Right renal pelvis (tissue), 4 donors: ENCODE measurements around the gene NOD1. TPM values are rescaled to one million over a fixed set of nuclear protein-coding genes. Genes with fewer than 3 reads are reported as not detected.
A peak's percentile ranks its signal among the peaks of the same experiment; 100 is the strongest.
"Not testable (repeated sequence)": the region's sequence is repeated elsewhere in the genome, so short reads cannot be mapped to it uniquely, and the experiment has no call there.

Experiments used
- DNase-seq, 4 donors: peaks; one replicate each; pipeline ENCODE4 v3.0.0-alpha.2; 2013; ENCODE audit warnings: low read depth in 4 of 4, low spot score in 3 of 4, missing footprints in 1 of 4
- polyA plus RNA-seq, 4 donors: library from polyadenylated mRNA; unstranded; fragments of 120-200 nt; gene quantifications; one replicate each; pipeline ENCODE4 v1.2.1, GENCODE V29; 2013; ENCODE audit not compliant: insufficient read length in 4 of 4

NOD1 gene
- polyA plus RNA-seq, 4 donors: 7.2 to 9.5 (median 9.0) TPM

DNA sequence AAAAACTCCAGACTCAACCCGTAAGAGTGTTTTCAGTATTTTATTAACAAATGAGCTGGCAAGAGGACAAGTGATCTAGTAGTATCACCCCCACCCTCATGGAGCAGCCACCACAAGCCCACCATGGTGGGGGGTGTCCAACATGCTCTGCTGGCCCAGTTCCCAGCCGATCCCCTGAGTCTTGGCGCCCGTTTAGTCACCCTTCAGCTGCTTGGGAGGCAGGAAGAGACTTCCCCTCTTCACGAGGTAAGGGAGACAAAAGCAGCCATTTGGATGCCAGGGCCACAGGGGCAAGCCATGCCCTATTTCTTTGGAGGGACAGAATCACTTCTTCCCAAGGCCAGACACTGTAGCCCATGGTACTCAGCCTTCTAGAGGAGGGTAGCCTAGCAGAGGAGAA is 54.1 kb downstream of the NOD1 start:
- DNase-seq: no peak

DNA sequence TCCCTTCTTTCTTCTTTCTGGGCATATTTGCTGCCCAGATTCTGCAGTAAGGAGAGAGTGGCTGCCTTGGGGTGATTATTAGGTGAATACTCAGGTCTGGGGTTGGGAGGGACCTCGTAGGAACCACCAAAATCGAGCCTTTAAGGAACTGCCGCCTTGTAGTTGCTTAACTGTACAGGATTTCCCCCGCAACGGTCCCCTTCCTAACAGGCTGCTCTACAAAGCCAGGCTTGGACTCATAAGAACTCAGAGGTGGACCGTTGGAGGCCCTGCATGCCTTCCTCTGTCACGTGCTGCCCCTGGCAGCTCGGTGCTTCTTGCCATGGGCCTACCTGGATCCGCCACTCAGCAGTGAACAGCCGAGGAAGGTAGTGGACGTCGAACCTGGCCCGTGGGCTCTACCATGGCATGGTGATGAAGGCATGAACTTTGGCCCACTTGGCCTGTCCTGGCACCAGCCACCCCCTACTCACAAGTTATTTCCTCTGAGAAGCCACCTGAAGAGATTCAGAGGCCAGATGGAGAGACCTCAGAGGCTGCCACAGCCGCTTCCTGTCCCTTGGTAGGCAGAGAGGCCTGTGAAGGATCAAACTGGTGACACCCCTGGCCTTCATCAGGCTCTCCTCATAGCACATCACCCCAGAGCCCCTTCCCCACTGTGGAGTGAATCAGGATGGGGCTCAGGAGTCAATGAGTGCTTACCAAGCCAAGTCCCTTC is 54.6 kb downstream of the NOD1 start:
- DNase-seq: no peak

DNA sequence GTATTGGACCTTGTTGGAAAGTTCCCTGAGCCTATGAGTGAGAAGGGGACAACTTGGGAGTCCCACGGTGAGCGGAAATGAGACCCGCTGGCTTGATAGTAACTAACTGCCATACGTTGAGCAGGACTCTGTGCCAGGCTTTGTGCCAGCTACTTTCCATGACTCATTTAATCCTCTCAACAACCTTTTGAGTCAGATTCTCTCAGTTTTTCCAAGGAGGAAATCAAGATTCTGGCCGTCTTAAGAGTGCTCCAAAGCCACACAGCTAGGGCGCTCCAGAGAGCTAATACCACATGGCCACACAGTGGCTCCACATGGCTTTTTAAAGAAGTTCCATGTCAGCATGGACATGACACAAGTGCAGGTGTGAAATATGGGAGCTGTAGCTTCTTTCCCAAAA is 55.7 kb downstream of the NOD1 start:
- no peak for DNase-seq

DNA sequence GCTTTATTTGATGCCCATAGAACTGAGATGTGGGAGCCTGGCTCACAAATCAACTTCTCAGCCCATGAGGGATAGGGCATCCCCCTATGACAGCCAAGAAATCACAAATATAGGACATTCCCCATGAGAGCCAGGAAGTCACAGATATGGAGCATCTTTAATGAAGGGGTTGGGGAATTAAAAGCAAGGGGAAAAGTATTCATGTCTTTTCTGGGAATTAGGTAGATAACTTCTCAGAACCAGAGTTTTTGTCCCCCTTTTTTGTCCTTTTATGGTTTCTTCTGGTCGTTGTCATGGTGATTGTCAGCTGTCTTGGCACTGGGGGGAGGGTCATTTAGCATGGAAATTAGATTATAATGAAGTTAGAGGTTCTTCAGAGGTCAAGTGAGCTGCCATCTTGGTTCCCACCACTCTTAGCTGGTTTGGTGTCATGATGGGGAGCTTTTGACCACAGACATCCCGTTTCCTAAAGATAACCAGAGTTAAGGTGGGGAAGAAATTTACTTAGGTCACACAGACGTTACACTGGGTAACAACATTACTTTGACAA is 56.9 kb downstream of the NOD1 start:
- no peak for DNase-seq

DNA sequence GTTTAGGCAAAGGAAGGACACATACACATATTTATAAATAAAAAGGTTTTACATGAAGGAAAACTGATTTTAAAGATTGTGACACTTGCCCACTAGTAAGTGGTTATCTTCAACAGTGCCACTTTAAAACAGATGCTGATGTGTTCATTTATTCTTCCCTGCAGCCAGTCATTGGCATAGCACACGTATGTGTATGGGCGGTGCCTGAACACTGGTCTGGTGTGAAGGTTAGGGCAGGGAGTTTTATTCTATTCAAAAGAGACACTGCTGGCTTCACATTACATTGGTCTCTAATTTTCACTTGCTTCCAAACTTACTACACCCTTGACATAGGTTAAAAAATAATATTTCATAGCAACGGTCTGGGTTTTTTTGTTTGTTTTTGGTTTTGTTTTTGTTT is 57.9 kb downstream of the NOD1 start:
- DNase-seq: no peak

DNA sequence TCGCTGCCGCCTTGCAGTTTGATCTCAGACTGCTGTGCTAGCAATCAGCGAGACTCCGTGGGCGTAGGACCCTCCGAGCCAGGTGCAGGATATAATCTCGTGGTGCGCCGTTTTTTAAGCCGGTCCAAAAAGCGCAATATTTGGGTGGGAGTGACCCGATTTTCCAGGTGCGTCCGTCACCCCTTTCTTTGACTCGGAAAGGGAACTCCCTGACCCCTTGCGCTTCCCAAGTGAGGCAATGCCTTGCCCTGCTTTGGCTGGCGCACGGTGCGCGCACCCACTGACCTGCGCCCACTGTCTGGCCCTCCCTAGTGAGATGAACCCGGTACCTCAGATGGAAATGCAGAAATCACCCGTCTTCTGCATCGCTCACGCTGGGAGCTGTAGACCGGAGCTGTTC is 58.5 kb downstream of the NOD1 start:
- not testable (repeated sequence) for DNase-seq

DNA sequence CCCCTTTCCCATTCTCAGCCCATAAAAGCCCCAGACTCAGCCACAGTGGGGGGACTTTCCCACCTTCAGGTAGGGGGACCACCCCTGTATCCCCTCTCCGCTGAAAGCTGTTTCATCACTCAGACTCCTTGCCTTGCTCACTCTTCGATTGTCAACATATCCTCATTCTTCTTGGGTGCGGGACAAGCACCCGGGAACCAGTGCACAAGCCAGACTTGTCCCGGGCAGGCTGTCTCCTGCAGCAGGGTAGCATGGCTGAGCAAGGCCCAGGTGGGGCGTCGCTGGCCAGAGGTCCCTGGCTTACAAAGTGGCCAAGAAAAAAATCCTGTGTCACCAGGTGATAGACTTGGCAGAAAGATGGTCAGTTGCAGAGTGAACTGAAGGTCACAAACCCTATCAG is 64.7 kb downstream of the NOD1 start:
- DNase-seq: no peak

DNA sequence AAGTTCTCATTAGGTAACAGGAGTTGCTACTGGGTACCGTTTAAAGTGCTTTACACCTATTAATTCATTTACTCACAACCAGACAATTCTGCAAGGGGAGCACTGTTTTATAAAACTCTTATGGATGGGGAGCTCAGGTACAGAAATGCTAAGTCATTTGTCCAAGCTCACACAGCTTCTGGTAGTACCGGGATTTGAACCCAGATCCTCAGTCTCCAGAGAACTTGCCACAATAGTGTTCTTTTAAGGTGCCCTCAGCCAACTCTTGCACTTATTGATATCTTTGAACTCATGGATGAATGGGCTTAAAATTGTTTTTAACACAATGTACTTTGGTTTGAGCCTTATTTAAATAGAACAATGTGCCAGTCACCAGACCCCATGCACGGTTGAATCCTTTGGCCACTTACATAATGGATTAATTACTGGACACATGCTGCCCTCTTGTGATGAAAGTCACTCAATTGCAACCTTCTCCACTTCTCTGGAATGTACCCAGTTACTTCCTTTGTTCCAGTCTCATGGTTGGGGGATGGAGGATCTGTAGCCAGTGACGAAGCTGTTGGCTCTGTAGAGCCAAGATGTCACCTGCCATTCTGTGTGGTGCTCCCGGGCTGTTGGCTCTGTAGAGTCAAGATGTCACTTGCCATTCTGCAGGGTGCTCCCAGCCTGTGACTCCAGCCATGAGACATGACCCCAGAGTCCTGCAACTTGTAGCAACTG is 65.6 kb downstream of the NOD1 start:
- DNase-seq: peak; percentile 23 to 59 (median 45)

DNA sequence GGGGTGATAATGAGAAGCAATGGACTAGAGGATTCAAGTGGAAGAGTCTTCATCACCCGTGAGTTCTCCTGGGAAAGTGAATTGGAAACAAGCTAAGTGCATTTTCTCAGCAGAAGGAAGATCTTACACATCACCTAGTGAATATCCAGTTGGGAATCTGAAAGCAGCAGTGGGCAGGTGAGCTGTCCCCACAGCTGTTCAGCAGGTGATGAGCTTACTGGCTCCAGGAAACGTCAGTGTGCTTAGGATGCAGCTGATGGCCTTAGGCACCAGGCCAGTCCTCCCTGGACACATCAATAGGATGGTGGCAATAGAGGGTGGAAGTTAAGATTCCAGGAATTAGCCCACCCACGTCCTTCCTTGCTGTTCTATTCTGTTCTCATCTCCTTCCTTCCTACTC is 66.7 kb downstream of the NOD1 start:
- DNase-seq: no peak

DNA sequence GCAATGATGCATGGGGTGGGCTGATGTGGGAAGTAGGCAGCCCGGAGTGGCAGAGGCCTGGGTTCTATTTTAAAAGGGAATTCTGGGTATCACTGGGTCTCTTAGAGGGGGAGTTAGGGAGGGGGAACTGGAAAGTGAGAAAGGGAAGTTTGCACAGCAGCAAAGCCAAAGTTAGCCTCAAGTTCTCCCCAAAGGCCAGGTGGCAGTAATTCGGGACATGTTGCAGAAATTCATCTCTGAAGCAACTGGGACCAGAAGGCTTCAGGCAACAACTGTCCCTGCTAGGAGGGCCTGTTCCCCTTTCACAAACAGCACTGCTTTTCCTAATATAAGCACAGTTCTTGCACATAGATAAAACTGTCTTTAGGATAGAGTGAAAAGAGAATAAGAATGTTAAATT is 67.4 kb downstream of the NOD1 start:
- DNase-seq: no peak

DNA sequence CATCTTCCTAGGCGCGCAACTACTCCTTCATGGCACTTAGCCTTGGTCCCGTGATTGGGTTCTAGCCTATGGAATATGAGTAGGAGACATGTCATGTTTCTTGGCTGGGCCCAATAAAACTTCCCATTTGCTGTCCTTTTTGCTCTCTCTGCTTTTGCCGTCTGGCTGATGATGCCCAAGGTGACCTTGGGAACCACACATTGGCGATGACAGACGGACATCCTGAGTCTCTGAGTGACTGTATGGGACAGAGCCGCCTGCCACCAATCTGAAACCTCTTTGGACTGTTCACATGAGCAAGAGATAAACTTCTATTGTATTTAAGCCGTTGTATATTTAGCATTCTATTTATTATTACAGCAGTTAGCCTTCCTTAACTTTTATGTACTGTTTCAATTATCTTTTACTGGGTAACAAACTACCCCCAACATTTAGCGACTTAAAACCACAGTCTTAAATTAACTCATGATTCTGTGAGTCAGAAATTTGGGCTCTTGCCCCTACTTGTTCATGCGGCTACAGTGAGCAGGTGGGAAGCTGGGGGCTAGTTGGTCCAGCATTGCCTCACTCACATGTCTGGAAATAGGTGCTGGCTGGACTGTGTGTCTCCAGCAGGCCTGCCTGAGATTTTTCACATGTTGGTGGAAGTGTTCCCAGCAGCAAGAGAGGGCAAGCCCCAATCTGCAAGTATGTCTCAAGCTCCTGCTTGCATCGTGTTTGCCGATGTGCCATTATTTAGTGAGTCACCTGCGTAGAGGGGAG is 71.7 kb downstream of the NOD1 start:
- no peak for DNase-seq

DNA sequence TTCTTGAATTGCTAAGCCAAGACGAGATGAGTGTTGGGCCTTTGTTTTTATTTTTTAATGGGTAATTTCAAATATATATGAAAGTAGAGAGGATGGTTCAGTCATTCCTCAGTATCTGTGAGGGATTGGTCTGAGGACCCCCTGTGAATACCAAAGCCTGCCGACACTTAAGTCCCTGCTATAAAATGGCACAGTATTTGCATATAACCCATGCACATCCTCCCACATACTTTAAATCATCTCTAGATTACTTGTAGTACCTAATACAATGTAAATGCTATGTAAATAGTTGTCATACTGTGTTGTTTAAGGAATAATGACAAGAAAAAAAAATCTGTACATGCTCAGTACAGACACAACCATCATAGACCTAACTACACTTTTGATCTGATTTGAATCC is 73.4 kb downstream of the NOD1 start:
- no peak for DNase-seq

DNA sequence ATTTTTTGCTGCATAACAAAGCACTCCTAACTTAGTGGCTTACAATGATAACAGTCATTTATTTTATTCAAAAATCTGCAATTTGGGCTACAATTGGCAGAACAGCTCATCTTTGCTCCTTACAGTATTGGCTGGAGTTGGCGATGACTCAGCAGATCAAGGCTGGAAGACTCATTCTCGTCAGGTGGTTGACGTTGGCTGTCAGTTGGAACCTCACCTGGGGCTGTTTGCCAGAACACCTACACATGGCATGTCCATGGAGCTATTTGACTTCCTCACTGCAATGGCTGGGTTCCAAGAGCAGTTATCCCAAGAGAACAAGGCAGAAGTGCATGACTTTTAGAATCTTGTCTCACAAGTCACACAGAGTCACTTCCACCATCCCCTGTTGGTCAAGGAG is 75.1 kb downstream of the NOD1 start:
- DNase-seq: no peak

DNA sequence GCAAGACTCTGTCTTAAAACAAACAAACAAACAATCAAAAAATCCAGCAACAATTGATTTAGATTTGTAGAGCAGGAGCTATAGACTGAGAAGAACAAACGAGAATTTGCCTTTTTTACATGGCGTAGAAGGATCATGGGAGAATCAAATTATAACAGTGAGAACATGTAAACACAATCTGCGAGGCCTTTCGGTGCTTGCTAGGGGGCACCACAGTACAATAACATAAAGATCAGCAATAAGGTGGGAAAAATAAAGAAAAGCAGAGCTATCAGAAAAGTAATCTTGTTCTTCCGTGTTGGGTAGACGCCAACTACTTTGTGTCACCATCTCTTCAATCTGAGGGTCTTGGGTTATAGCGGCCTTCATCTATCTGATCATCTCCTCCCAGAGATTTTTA is 82.2 kb downstream of the NOD1 start:
- no peak for DNase-seq

DNA sequence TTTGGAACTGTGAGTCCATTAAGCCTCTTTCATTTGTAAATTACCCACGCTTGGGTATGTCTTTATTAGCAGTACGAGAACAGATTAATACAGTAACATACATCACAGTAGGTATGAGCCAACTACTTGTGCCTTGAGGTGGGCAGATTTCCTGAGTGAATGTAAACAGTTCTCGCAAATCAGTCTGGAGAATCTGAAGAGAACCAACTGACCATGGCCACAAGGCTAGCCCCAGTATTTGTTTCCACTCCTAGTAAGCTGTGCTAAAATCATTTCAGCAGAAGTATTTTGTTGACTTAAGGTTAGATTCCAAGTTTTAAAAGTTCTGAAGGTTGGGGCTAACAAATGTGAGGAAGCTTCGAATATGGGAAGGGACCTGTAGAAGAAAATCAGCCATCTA is 82.9 kb downstream of the NOD1 start:
- no peak for DNase-seq

DNA sequence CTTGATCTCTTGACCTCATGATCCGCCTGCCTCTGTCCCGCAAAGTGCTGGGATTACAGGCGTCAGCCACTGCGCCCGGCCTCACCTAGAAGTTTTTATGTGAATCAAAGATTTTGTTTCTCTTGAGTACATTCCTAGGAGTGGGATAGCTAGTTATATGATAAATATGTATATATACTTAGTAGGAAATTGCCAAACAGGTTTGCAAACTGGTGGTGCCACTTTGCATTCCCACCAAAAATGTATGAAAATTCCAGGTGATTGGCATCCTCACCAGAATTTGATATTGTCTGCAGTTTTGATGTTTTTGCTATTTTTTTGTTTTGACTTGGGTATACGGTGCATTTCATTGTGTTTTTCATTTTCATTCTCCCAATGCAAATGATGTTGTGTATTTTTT is 86.8 kb downstream of the NOD1 start:
- no peak for DNase-seq

DNA sequence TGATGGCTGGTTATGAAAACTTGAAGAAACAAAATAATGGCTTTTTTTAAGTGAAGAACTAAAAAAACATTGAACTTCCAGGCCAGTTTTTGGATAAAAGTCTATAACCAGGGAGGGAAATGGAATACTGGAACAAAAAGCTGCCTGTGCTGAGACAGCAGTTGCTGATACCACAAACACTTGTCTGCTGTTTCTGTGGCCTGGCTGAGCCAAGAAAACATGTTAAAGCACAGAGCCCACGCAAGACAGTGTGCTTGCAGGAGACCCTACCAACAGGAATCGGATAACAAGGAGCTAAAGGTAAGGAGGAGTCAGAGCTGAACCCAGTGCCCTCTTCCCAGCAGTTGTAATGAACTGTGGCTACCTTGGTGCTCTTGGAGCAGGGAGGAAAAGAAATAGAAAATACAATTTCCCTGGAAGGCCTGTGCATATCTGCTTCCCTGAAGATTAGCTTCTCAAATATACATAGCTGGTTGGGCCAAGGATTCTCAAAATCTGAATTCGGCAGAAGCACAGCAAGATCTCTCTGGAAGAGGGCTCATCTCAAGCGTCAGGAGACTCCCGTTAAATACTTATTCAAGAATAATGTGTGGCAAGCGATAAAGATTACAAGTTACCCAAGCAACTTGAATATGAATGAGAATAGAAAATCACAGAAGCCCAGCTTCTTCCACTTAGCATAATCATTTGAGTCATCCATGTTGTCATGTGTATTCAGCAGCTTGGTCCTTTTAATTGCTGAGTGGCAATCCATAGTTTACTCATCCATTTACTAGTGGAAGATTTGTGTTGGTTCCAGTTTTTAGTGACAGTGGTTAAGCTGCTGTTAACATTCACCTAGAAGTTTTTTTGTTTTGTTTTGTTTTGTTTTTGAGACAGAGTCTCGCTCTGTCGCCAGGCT is 87.6 kb downstream of the NOD1 start:
- DNase-seq: no peak

DNA sequence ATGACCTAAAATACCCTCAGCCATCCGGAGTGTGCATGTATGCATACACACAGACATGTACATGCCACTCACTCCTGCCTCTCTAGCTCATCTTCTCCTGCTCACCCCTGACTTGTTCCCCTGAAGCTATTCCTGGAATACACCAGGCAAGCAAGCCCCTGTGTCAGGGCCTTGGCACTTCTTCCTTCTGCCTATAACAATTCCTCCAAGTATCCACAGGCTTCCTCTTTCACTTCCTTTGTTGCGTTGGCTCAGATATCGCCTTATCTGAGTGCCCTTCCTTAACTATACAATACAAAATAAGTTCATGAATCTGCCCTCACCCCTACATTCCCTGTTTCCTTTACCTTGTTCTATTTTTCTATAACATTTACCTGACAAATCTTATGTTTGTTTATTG is 88.8 kb downstream of the NOD1 start:
- no peak for DNase-seq

DNA sequence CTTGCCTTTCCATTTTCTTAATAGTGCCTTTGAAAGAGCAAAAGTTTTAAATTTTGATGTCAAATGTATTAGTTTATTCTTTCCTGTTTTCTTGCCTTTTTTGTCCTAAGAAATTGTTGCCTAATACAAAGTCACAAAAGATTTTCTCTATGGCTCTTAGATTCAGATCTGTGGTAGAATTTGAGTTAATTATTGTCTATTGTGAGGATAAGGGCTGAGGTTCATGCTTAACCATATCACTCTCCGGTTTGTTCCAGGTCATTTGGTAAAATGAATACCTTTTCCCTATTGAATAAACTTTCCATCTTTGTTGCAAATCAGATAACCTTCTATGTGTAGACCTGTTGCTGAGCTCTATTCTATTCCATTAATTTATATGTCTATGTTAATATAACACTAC is 96.0 kb downstream of the NOD1 start:
- no peak for DNase-seq

DNA sequence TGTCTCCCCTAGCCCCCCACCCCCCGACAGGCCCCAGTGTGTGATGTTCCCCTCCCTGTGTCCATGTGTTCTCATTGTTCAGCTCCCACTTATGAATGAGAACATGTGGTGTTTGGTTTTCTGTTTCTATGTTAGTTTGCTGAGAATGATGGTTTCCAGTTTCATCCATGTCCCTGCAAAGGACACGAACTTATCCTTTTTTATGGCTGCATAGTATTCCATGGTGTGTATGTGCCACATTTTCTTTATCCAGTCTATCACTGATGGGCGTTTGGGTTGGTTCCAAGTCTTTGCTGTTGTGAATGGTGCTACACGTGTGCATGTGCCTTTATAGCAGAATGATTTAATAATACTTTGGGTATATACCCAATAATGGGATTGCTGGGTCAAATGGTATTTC is 97.8 kb downstream of the NOD1 start:
- DNase-seq: not testable (repeated sequence)
